ENCODE results near the gene C1GALT1C1.
"Not testable (repeated sequence)": the region's sequence is repeated elsewhere in the genome, so short reads cannot be mapped to it uniquely, and the experiment has no call there.

The C1GALT1C1 gene

GRCh38 chrX:120629667-120630537 lies at the start of gene C1GALT1C1:
TSS of gene C1GALT1C1 (minus strand) at chrX:120630054. CDS start at chrX:120627166, 2,888 bp downstream.
- peak; percentile 98 for DNase-seq

- DNase-seq, result no peak
Measured at GRCh38 chrX:120677004-120677652, 47.3 kb upstream of the C1GALT1C1 start.

- no peak for DNase-seq
Measured at GRCh38 chrX:120672841-120673530, 43.1 kb upstream of the C1GALT1C1 start.

GRCh38 chrX:120672389-120672788 lies 42.5 kb upstream of the C1GALT1C1 start:
- no peak for DNase-seq

GRCh38 chrX:120671963-120672362 lies 42.1 kb upstream of the C1GALT1C1 start:
- no peak for DNase-seq

- no peak for DNase-seq
Measured at GRCh38 chrX:120668357-120668756, 38.5 kb upstream of the C1GALT1C1 start.

GRCh38 chrX:120664535-120664934 lies 34.7 kb upstream of the C1GALT1C1 start:
- not testable (repeated sequence) for DNase-seq

GRCh38 chrX:120664081-120664480 lies 34.2 kb upstream of the C1GALT1C1 start:
- peak; percentile 5 for DNase-seq

- DNase-seq, result no peak
Measured at GRCh38 chrX:120662662-120663061, 32.8 kb upstream of the C1GALT1C1 start.

- no peak for DNase-seq
Measured at GRCh38 chrX:120660637-120661036, 30.8 kb upstream of the C1GALT1C1 start.

- DNase-seq, result no peak
Measured at GRCh38 chrX:120653000-120653399, 23.1 kb upstream of the C1GALT1C1 start.

- DNase-seq, result not testable (repeated sequence)
Measured at GRCh38 chrX:120652256-120652655, 22.4 kb upstream of the C1GALT1C1 start.

- DNase-seq, result no peak
Measured at GRCh38 chrX:120647127-120647526, 17.3 kb upstream of the C1GALT1C1 start.

- DNase-seq, result no peak
Measured at GRCh38 chrX:120642871-120643270, 13.0 kb upstream of the C1GALT1C1 start.

GRCh38 chrX:120638619-120639018 lies 8.8 kb upstream of the C1GALT1C1 start:
- no peak for DNase-seq

GRCh38 chrX:120625371-120625770 lies 4.5 kb downstream of the C1GALT1C1 start:
- no peak for DNase-seq

- DNase-seq, result no peak
Measured at GRCh38 chrX:120617996-120618630, 11.7 kb downstream of the C1GALT1C1 start.

GRCh38 chrX:120614816-120615215 lies 15.0 kb downstream of the C1GALT1C1 start:
- no peak for DNase-seq

GRCh38 chrX:120612086-120612485 lies 17.8 kb downstream of the C1GALT1C1 start:
- DNase-seq, result no peak

GRCh38 chrX:120604361-120604782 lies 25.5 kb downstream of the C1GALT1C1 start:
- peak; percentile 44 for DNase-seq

- DNase-seq, result peak; percentile 98
Measured at GRCh38 chrX:120603707-120604360, 26.0 kb downstream of the C1GALT1C1 start, which contains the start of gene MCTS1. TSS of gene MCTS1 (plus strand) at chrX:120604101. CDS start at chrX:120604237, 136 bp downstream.

GRCh38 chrX:120585702-120586101 lies 44.2 kb downstream of the C1GALT1C1 start:
- no peak for DNase-seq
